Measurements from ENCODE around the gene KCNA2. TPM values are rescaled to one million over a fixed set of nuclear protein-coding genes. Genes with fewer than 3 reads are reported as not detected.

KCNA2 gene
- total and polyA plus RNA-seq, 2 of the 13 experiments (the other 11 are each of a cell fraction or from before 2014, with no cell fraction given), result not detected

GRCh38 chr1:110634086-110634454 lies 27.9 kb upstream of the KCNA2 start:
- WGBS (ENCODE audit: low lambda C conversion rate), result 0% methylated on average over 1 of the region's 1 CpG
- CTCF ChIA-PET (ENCODE audit: low intra/inter-chr PET ratio, low total read pairs), result no interaction called here
- no peak for ATAC-seq

More at GRCh38 chr1:110634086-110634454, 27.9 kb upstream of the KCNA2 start:
- BruUV-seq (replicated peaks), result no TSS peak
- Histone ChIP-seq H3K27ac (ENCODE audit: extremely low read length, insufficient read depth, low read length) (no peak overlapping the region), H3K4me3 (replicated peaks in 1 of 3; ENCODE audit: insufficient read depth in 1 of 3, low read depth in 2 of 3, low read length in 3 of 3) (no peak overlapping the region), H3K79me2 (ENCODE audit: insufficient read depth, low read length) (no peaks in the 10 kb centered on the region), H3K36me3 (replicated peaks in 1 of 2; ENCODE audit: control insufficient read depth in 1 of 2, insufficient read depth in 2 of 2, low read length in 2 of 2) (no peaks in the 10 kb centered on the region), H3K9ac (ENCODE audit: insufficient read depth, low read depth, low read length) (no peak overlapping the region), H2AFZ (ENCODE audit: low read length) (no peak overlapping the region), H3K9me3 (ENCODE audit: low read length) (no peaks in the 10 kb centered on the region), H4K20me1 (ENCODE audit: insufficient read depth, low read length) (no peaks in the 10 kb centered on the region), H3K27me3 (ENCODE audit: control insufficient read depth in 1 of 2, insufficient read depth in 2 of 2, low read length in 2 of 2) (no peaks in the 10 kb centered on the region; a peak in 1 of 5 replicates), H3K4me2 (ENCODE audit: low read depth, low read length) (no peak overlapping the region), H3K4me1 (ENCODE audit: insufficient read depth, low read length) (no peaks in the 10 kb centered on the region)
- POLR2A ChIA-PET, result no interaction called here
- in situ Hi-C loops (cut with HindIII; ENCODE audit: extremely low pct_ligation_motif_present, low pct_unique_long_range_greater_than_20kb), result loop anchor here (5.0 kb wide), 1 partner anchor 133 kb away; no protein-coding TSS in a partner anchor
- TF ChIP-seq ZNF7 (CRISPR knock-in tag; IDR thresholded peaks at IDR 0.05) (no peak), NAIF1 (CRISPR knock-in tag; IDR thresholded peaks at IDR 0.05; ENCODE audit: borderline replicate concordance) (no peak), ZNF740 (CRISPR knock-in tag; IDR thresholded peaks at IDR 0.05) (no peak), IRX3 (CRISPR knock-in tag; IDR thresholded peaks at IDR 0.05; ENCODE audit: borderline replicate concordance, low read depth) (no peak), ZNF180 (CRISPR knock-in tag; IDR thresholded peaks at IDR 0.05; ENCODE audit: borderline replicate concordance, low read depth) (no peak)
- TF ChIP-seq, protein P1, sequence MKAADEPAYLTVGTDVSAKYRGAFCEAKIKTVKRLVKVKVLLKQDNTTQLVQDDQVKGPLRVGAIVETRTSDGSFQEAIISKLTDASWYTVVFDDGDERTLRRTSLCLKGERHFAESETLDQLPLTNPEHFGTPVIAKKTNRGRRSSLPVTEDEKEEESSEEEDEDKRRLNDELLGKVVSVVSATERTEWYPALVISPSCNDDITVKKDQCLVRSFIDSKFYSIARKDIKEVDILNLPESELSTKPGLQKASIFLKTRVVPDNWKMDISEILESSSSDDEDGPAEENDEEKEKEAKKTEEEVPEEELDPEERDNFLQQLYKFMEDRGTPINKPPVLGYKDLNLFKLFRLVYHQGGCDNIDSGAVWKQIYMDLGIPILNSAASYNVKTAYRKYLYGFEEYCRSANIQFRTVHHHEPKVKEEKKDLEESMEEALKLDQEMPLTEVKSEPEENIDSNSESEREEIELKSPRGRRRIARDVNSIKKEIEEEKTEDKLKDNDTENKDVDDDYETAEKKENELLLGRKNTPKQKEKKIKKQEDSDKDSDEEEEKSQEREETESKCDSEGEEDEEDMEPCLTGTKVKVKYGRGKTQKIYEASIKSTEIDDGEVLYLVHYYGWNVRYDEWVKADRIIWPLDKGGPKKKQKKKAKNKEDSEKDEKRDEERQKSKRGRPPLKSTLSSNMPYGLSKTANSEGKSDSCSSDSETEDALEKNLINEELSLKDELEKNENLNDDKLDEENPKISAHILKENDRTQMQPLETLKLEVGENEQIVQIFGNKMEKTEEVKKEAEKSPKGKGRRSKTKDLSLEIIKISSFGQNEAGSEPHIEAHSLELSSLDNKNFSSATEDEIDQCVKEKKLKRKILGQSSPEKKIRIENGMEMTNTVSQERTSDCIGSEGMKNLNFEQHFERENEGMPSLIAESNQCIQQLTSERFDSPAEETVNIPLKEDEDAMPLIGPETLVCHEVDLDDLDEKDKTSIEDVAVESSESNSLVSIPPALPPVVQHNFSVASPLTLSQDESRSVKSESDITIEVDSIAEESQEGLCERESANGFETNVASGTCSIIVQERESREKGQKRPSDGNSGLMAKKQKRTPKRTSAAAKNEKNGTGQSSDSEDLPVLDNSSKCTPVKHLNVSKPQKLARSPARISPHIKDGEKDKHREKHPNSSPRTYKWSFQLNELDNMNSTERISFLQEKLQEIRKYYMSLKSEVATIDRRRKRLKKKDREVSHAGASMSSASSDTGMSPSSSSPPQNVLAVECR (CRISPR knock-in tag; IDR thresholded peaks at IDR 0.05; ENCODE audit: borderline replicate concordance), result no peak
- intact Hi-C loops (cut with micrococcal nuclease; ENCODE audit: unreplicated experiment), result no loop called here
- FAIRE-seq, result no peak
- no peak for DNase-seq (ENCODE audit: low spot score)
